AG04449 (cell line): ENCODE data around the gene GPR85.

Source experiments
- CTCF ChIA-PET: fragments of 350-600 bp; formaldehyde crosslinking; extraction: SDS; loops from one replicate; lab custom pipeline; 2021; ENCODE audit warnings: antibody characterized with exemption; lab: Yijun Ruan, JAX
- POLR2A ChIA-PET: fragments of 400-600, 350-600 bp; formaldehyde crosslinking; extraction: SDS; loops from one replicate; lab custom pipeline; 2020; ENCODE audit warnings: antibody characterized with exemption, inconsistent platforms; lab: Yijun Ruan, JAX
- DNase-seq: peaks from one replicate; pipeline ENCODE4 v3.0.0-alpha.2; 2010; ENCODE audit warnings: low read depth, low spot score
- H3K4me3 ChIP-seq: 2 replicates; pipeline ENCODE4 v1.5.1; 2011; ENCODE audit warnings: low read depth, mild to moderate bottlenecking, control low read depth, low read length
- TF ChIP-seq, protein P1 (sequence below): IDR thresholded peaks from one replicate; pipeline ENCODE4 v1.5.1; 2011; ENCODE audit warnings: mild to moderate bottlenecking, moderate library complexity, low read length, control low read depth, inconsistent platforms; ENCODE audit not compliant: insufficient read depth; ENCODE audit errors: missing control alignments

Gene GPR85

DNA sequence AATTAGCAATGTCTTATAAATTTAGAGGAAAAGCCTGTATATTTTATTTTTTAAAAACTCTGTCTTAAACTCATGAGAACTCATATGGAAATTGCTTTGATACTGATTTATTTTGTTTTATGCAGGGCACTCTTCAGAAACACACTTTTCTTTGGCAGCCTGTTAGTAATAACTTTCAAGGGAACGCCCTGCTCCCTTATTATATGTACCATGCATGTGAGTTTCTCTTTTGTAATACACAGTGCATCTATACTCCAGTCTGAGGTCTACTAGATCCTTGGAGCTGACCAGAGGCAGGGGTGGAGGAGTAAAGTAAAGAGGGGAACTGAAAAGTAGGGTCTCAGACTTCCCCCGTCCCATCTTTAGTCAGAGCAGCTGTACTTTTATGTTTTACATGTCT, 40.2 kb downstream of the GPR85 start:
- H3K4me3 ChIP-seq, result no peak overlapping the region
- TF ChIP-seq, protein P1, sequence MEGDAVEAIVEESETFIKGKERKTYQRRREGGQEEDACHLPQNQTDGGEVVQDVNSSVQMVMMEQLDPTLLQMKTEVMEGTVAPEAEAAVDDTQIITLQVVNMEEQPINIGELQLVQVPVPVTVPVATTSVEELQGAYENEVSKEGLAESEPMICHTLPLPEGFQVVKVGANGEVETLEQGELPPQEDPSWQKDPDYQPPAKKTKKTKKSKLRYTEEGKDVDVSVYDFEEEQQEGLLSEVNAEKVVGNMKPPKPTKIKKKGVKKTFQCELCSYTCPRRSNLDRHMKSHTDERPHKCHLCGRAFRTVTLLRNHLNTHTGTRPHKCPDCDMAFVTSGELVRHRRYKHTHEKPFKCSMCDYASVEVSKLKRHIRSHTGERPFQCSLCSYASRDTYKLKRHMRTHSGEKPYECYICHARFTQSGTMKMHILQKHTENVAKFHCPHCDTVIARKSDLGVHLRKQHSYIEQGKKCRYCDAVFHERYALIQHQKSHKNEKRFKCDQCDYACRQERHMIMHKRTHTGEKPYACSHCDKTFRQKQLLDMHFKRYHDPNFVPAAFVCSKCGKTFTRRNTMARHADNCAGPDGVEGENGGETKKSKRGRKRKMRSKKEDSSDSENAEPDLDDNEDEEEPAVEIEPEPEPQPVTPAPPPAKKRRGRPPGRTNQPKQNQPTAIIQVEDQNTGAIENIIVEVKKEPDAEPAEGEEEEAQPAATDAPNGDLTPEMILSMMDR, result no peak
- ChIA-PET POLR2A (no interaction called here), CTCF (no interaction called here)
- no peak for DNase-seq

DNA sequence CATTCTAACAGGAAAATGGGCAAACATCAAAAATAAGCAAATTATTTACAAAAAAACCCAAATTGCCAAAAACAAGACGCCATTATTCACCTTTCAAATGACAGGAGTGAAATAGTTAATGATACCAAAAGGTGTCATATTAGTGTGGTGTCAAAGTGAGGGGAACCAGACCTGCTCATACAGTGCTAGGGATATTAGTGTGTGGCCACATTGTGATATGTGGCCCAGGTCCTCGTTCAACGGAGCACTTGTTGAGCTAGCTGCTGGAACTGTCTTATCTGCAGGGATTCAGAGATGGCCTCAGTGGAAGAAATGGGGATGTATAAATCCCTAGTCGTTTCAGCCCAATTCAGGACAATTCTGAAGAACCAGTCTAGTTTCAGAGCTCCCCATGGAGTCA, 41.2 kb downstream of the GPR85 start:
- TF ChIP-seq, protein P1, result no peak
- DNase-seq, result no peak
- ChIA-PET CTCF (no interaction called here), POLR2A (no interaction called here)
- no peak overlapping the region for H3K4me3 ChIP-seq

DNA sequence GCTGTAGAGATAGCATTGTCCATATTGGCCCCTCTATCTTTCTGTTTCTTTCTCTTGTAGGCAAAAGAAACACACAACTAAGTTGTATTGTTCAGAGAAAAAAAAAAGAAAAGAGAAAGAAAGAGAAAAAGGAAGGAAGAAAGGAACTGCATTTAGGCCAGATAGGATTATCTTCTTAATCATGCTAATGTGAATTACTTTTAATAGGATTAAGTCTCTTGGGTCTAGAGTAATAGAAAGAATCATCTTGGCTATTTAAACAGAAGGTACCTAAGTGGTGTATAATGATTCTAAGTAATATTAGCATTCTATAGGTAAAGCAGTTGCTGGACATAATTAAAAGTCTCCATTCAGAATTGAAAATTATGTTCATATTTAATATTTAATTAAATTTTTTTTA, 42.2 kb downstream of the GPR85 start:
- ChIA-PET CTCF (no interaction called here), POLR2A (no interaction called here)
- H3K4me3 ChIP-seq, result no peak overlapping the region
- TF ChIP-seq, protein P1, result no peak
- no peak for DNase-seq

DNA sequence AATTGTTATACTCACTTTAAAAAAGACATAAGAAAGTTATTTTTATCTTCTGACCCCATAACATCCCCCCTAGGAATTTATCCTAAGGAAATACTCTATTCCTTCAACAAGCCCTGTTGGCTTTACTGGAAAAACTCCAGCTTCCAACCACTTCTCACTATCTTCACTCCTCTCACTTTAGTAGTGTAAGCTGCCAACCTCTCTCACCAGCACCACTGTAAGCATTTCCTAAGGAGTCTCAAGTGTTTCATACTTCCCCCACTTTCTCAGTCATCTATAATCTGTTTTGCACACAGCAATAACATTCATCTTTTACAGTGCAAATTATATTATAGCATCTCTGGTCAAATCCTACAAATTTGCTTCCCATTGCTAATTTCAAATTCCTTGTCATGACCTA, 45.8 kb downstream of the GPR85 start:
- ChIA-PET POLR2A (no interaction called here), CTCF (no interaction called here)
- DNase-seq, result no peak
- TF ChIP-seq, protein P1, result no peak
- H3K4me3 ChIP-seq, result no peak overlapping the region

DNA sequence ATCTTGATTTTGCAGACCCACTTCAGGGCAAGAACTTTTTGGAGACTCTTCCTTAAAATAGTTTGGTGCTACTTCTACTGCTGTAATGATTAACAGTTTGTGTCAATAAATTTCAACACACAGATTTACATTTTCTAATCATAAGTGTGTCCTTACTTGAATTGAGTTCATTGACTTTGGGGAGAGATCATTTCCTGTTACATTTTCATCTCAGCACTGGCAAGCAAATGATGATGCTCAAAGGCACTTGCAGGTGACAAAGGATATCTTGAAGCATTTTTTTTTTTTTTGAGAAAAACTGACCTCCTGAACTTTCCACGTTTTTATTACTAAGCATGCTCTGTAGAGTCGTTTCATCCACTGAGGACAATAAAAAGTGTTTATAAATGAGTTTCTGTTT, 52.7 kb downstream of the GPR85 start:
- TF ChIP-seq, protein P1, result no peak
- ChIA-PET CTCF (no interaction called here), POLR2A (no interaction called here)
- DNase-seq, result no peak
- H3K4me3 ChIP-seq, result no peak overlapping the region
